Fibroblast of skin of left quadriceps (primary cell): ENCODE data around the gene COL4A1.

Experiments used
- DNase-seq, 2 experiments: peaks; one replicate each; pipeline ENCODE4 v3.0.0-alpha.2; 2013; ENCODE audit warnings: low read depth in 2 of 2

The COL4A1 gene

GRCh38 chr13:110239280-110240125 is 67.5 kb downstream of the COL4A1 start:
- no peak for DNase-seq

GRCh38 chr13:110238818-110239195 is 68.2 kb downstream of the COL4A1 start:
- DNase-seq, result no peak

GRCh38 chr13:110237875-110238817 is 68.8 kb downstream of the COL4A1 start:
- DNase-seq, result no peak

GRCh38 chr13:110236831-110237261 is 70.1 kb downstream of the COL4A1 start:
- DNase-seq, result no peak

- DNase-seq, result no peak
These were observed 70.5 kb downstream of the COL4A1 start for GRCh38 chr13:110236431-110236830.

- no peak for DNase-seq
These were observed 72.4 kb downstream of the COL4A1 start for GRCh38 chr13:110234532-110234931.

- DNase-seq, result no peak
These were observed 73.0 kb downstream of the COL4A1 start for GRCh38 chr13:110233951-110234280.

- DNase-seq, result peak; percentile 78
These were observed 73.6 kb downstream of the COL4A1 start for GRCh38 chr13:110233181-110233950.

- no peak for DNase-seq
These were observed 74.2 kb downstream of the COL4A1 start for GRCh38 chr13:110232756-110233155.

GRCh38 chr13:110232142-110232541 is 74.8 kb downstream of the COL4A1 start:
- DNase-seq, result no peak

GRCh38 chr13:110231348-110232047 is 75.5 kb downstream of the COL4A1 start:
- no peak for DNase-seq

- no peak for DNase-seq
These were observed 76.2 kb downstream of the COL4A1 start for GRCh38 chr13:110230661-110231347.

GRCh38 chr13:110229905-110230563 is 76.9 kb downstream of the COL4A1 start:
- no peak for DNase-seq

- no peak for DNase-seq
These were observed 77.7 kb downstream of the COL4A1 start for GRCh38 chr13:110228936-110229904.

GRCh38 chr13:110227864-110228643 is 78.9 kb downstream of the COL4A1 start:
- DNase-seq, result no peak

GRCh38 chr13:110227416-110227815 is 79.5 kb downstream of the COL4A1 start:
- DNase-seq, result no peak

- no peak for DNase-seq
These were observed 81.1 kb downstream of the COL4A1 start for GRCh38 chr13:110225609-110226574.
